ENCODE measurements around the gene FAS. TPM values are rescaled to one million over a fixed set of nuclear protein-coding genes. Genes with fewer than 3 reads are reported as not detected.

The FAS gene
- total RNA-seq, 2 donors from 2014 or later = 24.0 to 32.6 TPM

- no peak for DNase-seq (ENCODE audit: low spot score)
- no peak for TF ChIP-seq CTCF (IDR thresholded peaks at IDR 0.05)
- no peaks in the 10 kb centered on the region for H3K27me3 ChIP-seq (replicated peaks; ENCODE audit: insufficient read depth)
- H3K27ac ChIP-seq = peak overlapping the region; percentile 89 to 93
- no peaks in the 10 kb centered on the region for H3K9me3 ChIP-seq
- no peak overlapping the region for H3K4me3 ChIP-seq
- no peaks in the 10 kb centered on the region for H3K36me3 ChIP-seq
- no peak for ATAC-seq (ENCODE audit: insufficient number of reproducible peaks, low FRiP score, low read depth)
- H3K4me1 ChIP-seq (ENCODE audit: control insufficient read depth in 1 of 2, low read depth in 2 of 2) = peaks cover 22 to 71% of the 10 kb centered on the region in 2 donors
Measured at GRCh38 chr10:88978463-88978862, 12.1 kb upstream of the FAS start.

- no peaks in the 10 kb centered on the region for H3K36me3 ChIP-seq
- H3K9me3 ChIP-seq = no peaks in the 10 kb centered on the region
- TF ChIP-seq CTCF (IDR thresholded peaks at IDR 0.05) = no peak
- H3K4me3 ChIP-seq = peak overlapping the region; percentile 48
- ATAC-seq (ENCODE audit: insufficient number of reproducible peaks, low FRiP score, low read depth) (no peak), DNase-seq (ENCODE audit: low spot score) (no peak)
- no peaks in the 10 kb centered on the region for H3K27me3 ChIP-seq (replicated peaks; ENCODE audit: insufficient read depth)
- peaks cover 18 to 71% of the 10 kb centered on the region in 2 donors for H3K4me1 ChIP-seq (ENCODE audit: control insufficient read depth in 1 of 2, low read depth in 2 of 2)
- H3K27ac ChIP-seq = peak overlapping the region; percentile 89 to 93
Measured at GRCh38 chr10:88979153-88979562, 11.4 kb upstream of the FAS start.

DNA sequence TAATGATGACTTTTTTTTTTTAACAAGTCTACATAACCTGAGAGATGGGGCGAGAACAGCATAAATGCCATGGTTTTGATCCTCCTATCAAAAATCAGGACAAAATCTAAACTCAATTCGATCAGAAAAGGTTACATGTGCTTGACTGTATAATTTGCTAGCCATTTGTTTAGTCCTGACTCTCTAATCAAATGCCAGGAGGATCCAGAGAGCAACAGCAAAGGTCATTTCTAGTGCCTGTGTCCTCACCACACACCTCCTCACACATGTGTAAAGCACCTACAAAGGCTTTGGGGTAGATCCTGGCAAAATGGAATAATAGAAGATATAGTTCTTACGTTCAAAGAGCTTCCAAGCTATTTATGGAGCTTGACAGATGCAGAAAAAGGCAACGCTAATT, 11.0 kb upstream of the FAS start:
- no peak for TF ChIP-seq CTCF (IDR thresholded peaks at IDR 0.05)
- peak overlapping the region; percentile 48 for H3K4me3 ChIP-seq
- DNase-seq (ENCODE audit: low spot score) (no peak), ATAC-seq (ENCODE audit: insufficient number of reproducible peaks, low FRiP score, low read depth) (no peak)
- H3K36me3 ChIP-seq = no peaks in the 10 kb centered on the region
- H3K4me1 ChIP-seq (ENCODE audit: control insufficient read depth in 1 of 2, low read depth in 2 of 2) = peaks cover 21 to 76% of the 10 kb centered on the region in 2 donors
- no peaks in the 10 kb centered on the region for H3K27me3 ChIP-seq (replicated peaks; ENCODE audit: insufficient read depth)
- H3K27ac ChIP-seq = peak overlapping the region; percentile 89 to 93
- no peaks in the 10 kb centered on the region for H3K9me3 ChIP-seq

- no peak for TF ChIP-seq CTCF (IDR thresholded peaks at IDR 0.05)
- Histone ChIP-seq H3K36me3 (no peaks in the 10 kb centered on the region), H3K27me3 (replicated peaks; ENCODE audit: insufficient read depth) (no peaks in the 10 kb centered on the region), H3K9me3 (no peaks in the 10 kb centered on the region), H3K27ac (peak overlapping the region; percentile 89 to 93), H3K4me1 (ENCODE audit: control insufficient read depth in 1 of 2, low read depth in 2 of 2) (peaks cover 27 to 79% of the 10 kb centered on the region in 2 donors), H3K4me3 (peak overlapping the region; percentile 48)
- DNase-seq (ENCODE audit: low spot score) (no peak), ATAC-seq (ENCODE audit: insufficient number of reproducible peaks, low FRiP score, low read depth) (peak; percentile 6)
Measured at GRCh38 chr10:88980247-88980646, 10.4 kb upstream of the FAS start.

GRCh38 chr10:88980800-88981199, 9.8 kb upstream of the FAS start:
- Histone ChIP-seq H3K27me3 (replicated peaks; ENCODE audit: insufficient read depth) (no peaks in the 10 kb centered on the region), H3K4me3 (peak overlapping the region; percentile 48), H3K36me3 (no peaks in the 10 kb centered on the region), H3K27ac (peak overlapping the region; percentile 89 to 93), H3K9me3 (no peaks in the 10 kb centered on the region), H3K4me1 (ENCODE audit: control insufficient read depth in 1 of 2, low read depth in 2 of 2) (peaks cover 32 to 79% of the 10 kb centered on the region in 2 donors)
- ATAC-seq (ENCODE audit: insufficient number of reproducible peaks, low FRiP score, low read depth) (peak; percentile 55), DNase-seq (ENCODE audit: low spot score) (no peak)
- no peak for TF ChIP-seq CTCF (IDR thresholded peaks at IDR 0.05)

All from thoracic aorta (tissue), 2 donors.